Measurements from ENCODE around the gene OR1K1.

OR1K1 gene

DNA sequence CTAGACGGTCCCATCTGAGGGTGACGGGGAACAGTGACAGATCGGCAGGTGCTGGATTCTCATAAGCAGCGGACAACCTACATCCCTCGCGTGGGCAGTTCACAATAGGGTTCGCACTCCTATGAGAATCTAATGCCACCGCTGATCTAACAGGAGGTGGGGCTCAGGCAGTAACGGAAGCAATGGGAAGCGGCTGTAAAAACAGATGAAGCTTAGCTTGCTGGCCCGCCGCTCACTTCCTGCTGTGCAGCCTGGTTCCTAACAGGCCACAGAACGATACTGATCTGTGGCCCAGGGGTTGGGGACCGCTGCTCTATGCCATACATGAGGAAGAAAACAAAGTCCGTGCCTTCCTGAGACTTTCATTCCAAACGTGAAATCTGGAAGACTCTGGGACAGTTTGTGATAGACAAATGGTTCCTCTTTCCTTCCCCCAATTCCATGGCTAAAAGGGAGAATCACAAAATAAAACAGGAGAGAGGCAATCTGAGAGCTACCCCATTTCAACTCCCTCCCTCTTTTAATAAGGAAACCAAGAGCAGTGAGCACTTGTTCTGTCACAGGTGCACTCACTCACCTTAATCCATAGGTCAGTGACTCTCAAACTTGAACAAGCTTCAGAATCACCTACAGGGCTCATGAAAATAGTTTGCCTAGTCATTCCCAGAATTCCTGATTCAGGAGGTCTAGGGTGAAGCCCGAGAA, 16.4 kb downstream of the OR1K1 start:
- no peak overlapping the region for H3K4me2 ChIP-seq (ENCODE audit: low read length)
- H3K4me1 ChIP-seq (ENCODE audit: control insufficient read depth, low read depth, low read length): no peaks in the 10 kb centered on the region
- no peak for DNase-seq
- no peaks in the 10 kb centered on the region for H3K79me2 ChIP-seq (ENCODE audit: control insufficient read depth, insufficient read depth, low read length)
- H3K27ac ChIP-seq (ENCODE audit: low read depth, low read length): no peak overlapping the region
- no peak overlapping the region for H2AK5ac ChIP-seq (ENCODE audit: low read length)
- no CpG with 5 or more reads among the region's 17 CpGs for WGBS (ENCODE audit: extremely low coverage, insufficient coverage, low lambda C conversion rate)
- H2BK120ac ChIP-seq (ENCODE audit: low read depth, low read length): no peak overlapping the region
- no peak overlapping the region for H3K4me3 ChIP-seq (ENCODE audit: low read length)
- H2BK5ac ChIP-seq (ENCODE audit: low read length): no peak overlapping the region
- H4K8ac ChIP-seq (ENCODE audit: low read depth, low read length): no peak overlapping the region
- no peak overlapping the region for H3K4ac ChIP-seq (ENCODE audit: low read depth, low read length)
- no peak overlapping the region for H3K23ac ChIP-seq (ENCODE audit: low read length)
- H3K79me1 ChIP-seq (ENCODE audit: low read length): no peaks in the 10 kb centered on the region
- H4K5ac ChIP-seq (ENCODE audit: low read length): no peak overlapping the region
- H3K36me3 ChIP-seq (ENCODE audit: control insufficient read depth, insufficient read depth, low read length): peaks cover 6% of the 10 kb centered on the region
- no peak overlapping the region for H2BK15ac ChIP-seq (replicated peaks; ENCODE audit: low read depth)
- H3K56ac ChIP-seq (ENCODE audit: low read length): peak overlapping the region; percentile 25
- H3K27me3 ChIP-seq (ENCODE audit: insufficient read depth, low read length, poor library complexity): no peaks in the 10 kb centered on the region
- no peak overlapping the region for H3K18ac ChIP-seq (ENCODE audit: low read length)
- H3K9ac ChIP-seq (ENCODE audit: low read length): no peak overlapping the region

- Histone ChIP-seq H3K4ac (ENCODE audit: low read depth, low read length) (no peak overlapping the region), H3K4me3 (ENCODE audit: low read length) (no peak overlapping the region), H2BK120ac (ENCODE audit: low read depth, low read length) (no peak overlapping the region), H3K79me2 (ENCODE audit: control insufficient read depth, insufficient read depth, low read length) (peaks cover 5% of the 10 kb centered on the region), H2BK5ac (ENCODE audit: low read length) (no peak overlapping the region), H3K4me1 (ENCODE audit: control insufficient read depth, low read depth, low read length) (no peaks in the 10 kb centered on the region), H4K5ac (ENCODE audit: low read length) (no peak overlapping the region), H3K9ac (ENCODE audit: low read length) (no peak overlapping the region), H3K18ac (ENCODE audit: low read length) (no peak overlapping the region), H3K36me3 (ENCODE audit: control insufficient read depth, insufficient read depth, low read length) (peaks cover 13% of the 10 kb centered on the region), H3K4me2 (ENCODE audit: low read length) (no peak overlapping the region), H3K27me3 (ENCODE audit: insufficient read depth, low read length, poor library complexity) (no peaks in the 10 kb centered on the region), H2BK15ac (replicated peaks; ENCODE audit: low read depth) (no peak overlapping the region), H2AK5ac (ENCODE audit: low read length) (no peak overlapping the region), H3K56ac (ENCODE audit: low read length) (no peak overlapping the region), H3K79me1 (ENCODE audit: low read length) (peaks cover 7% of the 10 kb centered on the region), H4K8ac (ENCODE audit: low read depth, low read length) (no peak overlapping the region), H3K27ac (ENCODE audit: low read depth, low read length) (no peak overlapping the region), H3K23ac (ENCODE audit: low read length) (no peak overlapping the region)
- DNase-seq: no peak
- WGBS (ENCODE audit: extremely low coverage, insufficient coverage, low lambda C conversion rate): no CpG with 5 or more reads among the region's 3 CpGs
Measured at GRCh38 chr9:122819326-122819725, 19.4 kb downstream of the OR1K1 start.

DNA sequence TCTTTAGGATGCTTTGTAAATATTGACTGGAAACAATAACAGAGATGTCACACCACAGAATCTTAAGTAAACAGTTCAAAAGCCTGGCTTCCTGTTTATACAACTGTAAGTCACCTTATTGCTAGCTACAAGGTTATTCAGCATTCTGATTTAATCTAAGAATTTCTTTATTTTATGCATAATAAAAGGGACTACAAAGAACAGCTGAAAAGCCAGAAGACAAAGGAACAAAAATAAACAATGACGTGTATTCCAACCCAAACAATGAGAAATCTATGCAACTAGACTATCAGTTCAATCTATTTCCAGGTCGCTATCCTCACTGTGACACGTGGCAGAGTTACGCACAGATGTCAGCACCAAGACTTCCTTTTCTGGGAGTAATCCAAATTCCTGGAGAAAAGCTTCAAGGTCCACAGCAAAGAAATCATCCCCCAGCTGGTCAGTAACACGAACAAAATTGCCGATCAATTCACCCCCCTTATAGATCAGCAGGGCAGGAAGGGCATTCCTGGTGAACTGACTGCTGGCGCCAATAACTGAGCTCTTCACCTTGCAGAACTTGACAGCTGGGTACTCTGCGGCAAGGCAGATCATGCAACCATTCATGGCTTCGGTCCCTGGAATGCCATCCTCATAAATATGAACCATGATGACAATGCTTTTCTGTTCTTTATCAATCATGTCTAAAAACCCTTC, 20.0 kb downstream of the OR1K1 start:
- Histone ChIP-seq H2BK5ac (ENCODE audit: low read length) (no peak overlapping the region), H3K36me3 (ENCODE audit: control insufficient read depth, insufficient read depth, low read length) (peaks cover 13% of the 10 kb centered on the region), H3K4me3 (ENCODE audit: low read length) (no peak overlapping the region), H3K4me1 (ENCODE audit: control insufficient read depth, low read depth, low read length) (no peaks in the 10 kb centered on the region), H2BK15ac (replicated peaks; ENCODE audit: low read depth) (no peak overlapping the region), H3K4me2 (ENCODE audit: low read length) (no peak overlapping the region), H3K27ac (ENCODE audit: low read depth, low read length) (no peak overlapping the region), H3K56ac (ENCODE audit: low read length) (no peak overlapping the region), H3K79me2 (ENCODE audit: control insufficient read depth, insufficient read depth, low read length) (peaks cover 5% of the 10 kb centered on the region), H3K23ac (ENCODE audit: low read length) (no peak overlapping the region), H4K8ac (ENCODE audit: low read depth, low read length) (no peak overlapping the region), H3K18ac (ENCODE audit: low read length) (no peak overlapping the region), H2BK120ac (ENCODE audit: low read depth, low read length) (no peak overlapping the region), H3K4ac (ENCODE audit: low read depth, low read length) (no peak overlapping the region), H2AK5ac (ENCODE audit: low read length) (no peak overlapping the region), H3K79me1 (ENCODE audit: low read length) (peaks cover 7% of the 10 kb centered on the region), H3K27me3 (ENCODE audit: insufficient read depth, low read length, poor library complexity) (no peaks in the 10 kb centered on the region), H4K5ac (ENCODE audit: low read length) (no peak overlapping the region), H3K9ac (ENCODE audit: low read length) (no peak overlapping the region)
- no peak for DNase-seq
- WGBS (ENCODE audit: extremely low coverage, insufficient coverage, low lambda C conversion rate): no CpG with 5 or more reads among the region's 9 CpGs

DNA sequence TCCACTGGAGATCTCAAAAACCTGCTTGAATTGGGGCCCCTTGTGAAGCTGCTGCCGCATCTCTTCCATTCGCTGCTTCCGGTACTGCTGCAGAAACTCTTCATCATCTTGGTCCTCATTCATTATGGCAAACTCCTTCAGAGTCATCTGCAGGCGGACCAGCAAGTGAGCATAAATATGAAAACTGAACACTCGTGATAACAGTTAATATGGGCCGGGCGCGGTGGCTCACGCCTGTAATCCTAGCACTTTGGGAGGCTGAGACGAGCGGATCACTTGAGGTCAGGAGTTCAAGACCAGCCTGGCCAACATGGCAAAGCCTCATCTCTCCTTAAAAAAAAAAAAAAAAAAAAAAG, 20.5 kb downstream of the OR1K1 start:
- H3K27me3 ChIP-seq (ENCODE audit: insufficient read depth, low read length, poor library complexity): no peaks in the 10 kb centered on the region
- no peak overlapping the region for H2BK15ac ChIP-seq (replicated peaks; ENCODE audit: low read depth)
- H3K79me2 ChIP-seq (ENCODE audit: control insufficient read depth, insufficient read depth, low read length): peaks cover 5% of the 10 kb centered on the region
- no CpG with 5 or more reads among the region's 11 CpGs for WGBS (ENCODE audit: extremely low coverage, insufficient coverage, low lambda C conversion rate)
- no peak overlapping the region for H4K5ac ChIP-seq (ENCODE audit: low read length)
- no peak overlapping the region for H4K8ac ChIP-seq (ENCODE audit: low read depth, low read length)
- H2BK120ac ChIP-seq (ENCODE audit: low read depth, low read length): no peak overlapping the region
- H3K23ac ChIP-seq (ENCODE audit: low read length): no peak overlapping the region
- no peak for DNase-seq
- no peak overlapping the region for H3K4me3 ChIP-seq (ENCODE audit: low read length)
- H3K56ac ChIP-seq (ENCODE audit: low read length): no peak overlapping the region
- H3K4me2 ChIP-seq (ENCODE audit: low read length): no peak overlapping the region
- H3K79me1 ChIP-seq (ENCODE audit: low read length): peaks cover 7% of the 10 kb centered on the region
- H3K18ac ChIP-seq (ENCODE audit: low read length): no peak overlapping the region
- no peak overlapping the region for H2AK5ac ChIP-seq (ENCODE audit: low read length)
- no peaks in the 10 kb centered on the region for H3K4me1 ChIP-seq (ENCODE audit: control insufficient read depth, low read depth, low read length)
- no peak overlapping the region for H3K9ac ChIP-seq (ENCODE audit: low read length)
- peaks cover 13% of the 10 kb centered on the region for H3K36me3 ChIP-seq (ENCODE audit: control insufficient read depth, insufficient read depth, low read length)
- H3K27ac ChIP-seq (ENCODE audit: low read depth, low read length): no peak overlapping the region
- no peak overlapping the region for H3K4ac ChIP-seq (ENCODE audit: low read depth, low read length)
- H2BK5ac ChIP-seq (ENCODE audit: low read length): no peak overlapping the region

DNA sequence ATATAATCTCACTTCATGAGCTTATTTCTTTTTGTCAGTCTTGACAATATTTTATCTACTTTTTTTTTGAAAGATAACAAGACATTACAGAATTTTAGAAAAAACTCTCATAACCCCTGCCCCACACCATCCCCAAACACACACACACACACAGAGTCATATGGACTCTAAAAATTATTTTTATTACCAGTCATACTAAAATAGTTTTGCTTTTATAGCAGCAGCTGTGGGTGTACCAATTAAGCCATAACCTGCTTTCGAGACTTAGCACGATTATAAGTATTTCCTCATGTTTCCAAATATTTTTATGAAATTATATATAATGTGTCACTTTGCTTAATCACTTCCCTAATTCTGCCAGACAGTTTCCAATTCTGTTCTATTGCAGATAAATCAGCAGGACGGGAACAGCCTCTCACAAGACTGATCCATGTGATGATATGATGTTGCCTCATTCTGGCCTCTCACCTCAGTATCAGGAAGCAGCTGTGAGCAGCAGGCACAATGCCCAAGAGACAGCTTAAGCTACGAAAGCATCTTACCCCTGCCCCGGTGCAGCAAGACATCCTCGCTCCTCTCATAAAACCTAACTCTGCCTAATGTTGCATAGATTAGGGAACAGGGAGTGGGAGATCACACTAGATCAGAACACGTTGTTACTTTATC, 21.5 kb downstream of the OR1K1 start:
- Histone ChIP-seq H3K4me2 (ENCODE audit: low read length) (no peak overlapping the region), H2AK5ac (ENCODE audit: low read length) (no peak overlapping the region), H3K23ac (ENCODE audit: low read length) (no peak overlapping the region), H3K4me1 (ENCODE audit: control insufficient read depth, low read depth, low read length) (no peaks in the 10 kb centered on the region), H3K27ac (ENCODE audit: low read depth, low read length) (no peak overlapping the region), H3K79me2 (ENCODE audit: control insufficient read depth, insufficient read depth, low read length) (peaks cover 6% of the 10 kb centered on the region), H3K56ac (ENCODE audit: low read length) (no peak overlapping the region), H3K36me3 (ENCODE audit: control insufficient read depth, insufficient read depth, low read length) (peaks cover 14% of the 10 kb centered on the region), H3K4ac (ENCODE audit: low read depth, low read length) (no peak overlapping the region), H2BK5ac (ENCODE audit: low read length) (no peak overlapping the region), H3K18ac (ENCODE audit: low read length) (no peak overlapping the region), H3K79me1 (ENCODE audit: low read length) (peaks cover 12% of the 10 kb centered on the region), H4K8ac (ENCODE audit: low read depth, low read length) (no peak overlapping the region), H3K9ac (ENCODE audit: low read length) (no peak overlapping the region), H4K5ac (ENCODE audit: low read length) (no peak overlapping the region), H2BK120ac (ENCODE audit: low read depth, low read length) (no peak overlapping the region), H3K27me3 (ENCODE audit: insufficient read depth, low read length, poor library complexity) (no peaks in the 10 kb centered on the region), H3K4me3 (ENCODE audit: low read length) (no peak overlapping the region), H2BK15ac (replicated peaks; ENCODE audit: low read depth) (no peak overlapping the region)
- no peak for DNase-seq
- no CpG with 5 or more reads among the region's 7 CpGs for WGBS (ENCODE audit: extremely low coverage, insufficient coverage, low lambda C conversion rate)
